LNCaP clone FGC (cell line): Measurements from ENCODE around the gene BIRC5.
A peak's percentile ranks its signal among the peaks of the same experiment; 100 is the strongest.

Experiments
- DNase-seq: peaks from one replicate; pipeline ENCODE4 v3.0.0-alpha.2; 2011; ENCODE audit warnings: low read depth
- H3K4me3 ChIP-seq: 2 replicates; pipeline ENCODE4 v1.5.1; 2011; ENCODE audit warnings: mild to moderate bottlenecking, low read depth, low read length, control low read depth
- CTCF ChIP-seq: IDR thresholded peaks from 2 replicates; pipeline ENCODE4 v1.5.1; 2012; ENCODE audit warnings: mild to moderate bottlenecking; ENCODE audit not compliant: control insufficient read depth, insufficient read depth; ENCODE audit errors: extremely low read depth

Gene BIRC5

GRCh38 chr17:78263063-78263735, 49.1 kb downstream of the BIRC5 start:
- DNase-seq = no peak
- no peak for TF ChIP-seq CTCF
- H3K4me3 ChIP-seq = no peak overlapping the region

GRCh38 chr17:78263736-78264340, 49.8 kb downstream of the BIRC5 start:
- no peak overlapping the region for H3K4me3 ChIP-seq
- TF ChIP-seq CTCF = no peak
- DNase-seq = no peak

- H3K4me3 ChIP-seq = no peak overlapping the region
- no peak for TF ChIP-seq CTCF
- no peak for DNase-seq
Observed at GRCh38 chr17:78264590-78264989, 50.5 kb downstream of the BIRC5 start.

- no peak for TF ChIP-seq CTCF
- no peak for DNase-seq
- no peak overlapping the region for H3K4me3 ChIP-seq
Observed at GRCh38 chr17:78265121-78265520, 51.1 kb downstream of the BIRC5 start.

GRCh38 chr17:78266231-78266631, 52.2 kb downstream of the BIRC5 start:
- TF ChIP-seq CTCF = no peak
- peak; percentile 54 for DNase-seq
- no peak overlapping the region for H3K4me3 ChIP-seq

- no peak for DNase-seq
- no peak overlapping the region for H3K4me3 ChIP-seq
- TF ChIP-seq CTCF = no peak
Observed at GRCh38 chr17:78266771-78267170, 52.7 kb downstream of the BIRC5 start.
